ENCODE results near the gene PSME2.

Gene PSME2

DNA sequence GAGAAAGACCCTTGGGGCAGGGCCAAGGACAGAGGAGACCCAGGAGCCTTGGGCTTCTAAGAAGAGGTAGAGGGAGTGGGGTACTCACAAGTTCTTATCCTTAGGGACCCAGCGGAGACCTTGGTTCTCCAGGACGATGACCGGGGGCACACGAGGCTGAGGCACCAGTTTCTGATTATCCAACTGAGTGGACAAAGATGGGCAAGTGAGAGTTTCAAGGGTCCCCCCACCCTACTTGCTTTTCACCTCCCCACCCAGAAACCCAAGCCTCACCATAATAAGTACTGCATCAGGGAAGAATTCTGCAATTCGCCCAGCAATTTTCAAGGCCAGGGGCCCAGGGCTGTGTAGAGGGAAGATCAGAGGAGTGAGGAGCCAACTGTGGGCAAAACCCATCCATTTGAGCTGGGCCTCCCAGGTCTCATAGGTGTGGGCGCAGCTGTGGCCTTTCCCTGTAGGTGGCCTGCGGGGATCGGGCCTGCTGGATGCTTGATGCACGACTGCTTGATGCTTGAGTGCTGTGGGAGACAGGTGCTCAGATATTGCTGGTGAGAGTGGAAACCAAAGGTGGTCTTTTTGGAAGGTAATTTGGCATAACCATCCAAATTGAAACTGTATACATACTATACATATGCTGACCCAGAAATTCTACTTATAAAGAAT, 7.0 kb downstream of the PSME2 start:
- no peak overlapping the region for H3K4me3 ChIP-seq (ENCODE audit: low read depth, low read length)
- DNase-seq (ENCODE audit: low read depth): no peak
- TF ChIP-seq, protein P1, sequence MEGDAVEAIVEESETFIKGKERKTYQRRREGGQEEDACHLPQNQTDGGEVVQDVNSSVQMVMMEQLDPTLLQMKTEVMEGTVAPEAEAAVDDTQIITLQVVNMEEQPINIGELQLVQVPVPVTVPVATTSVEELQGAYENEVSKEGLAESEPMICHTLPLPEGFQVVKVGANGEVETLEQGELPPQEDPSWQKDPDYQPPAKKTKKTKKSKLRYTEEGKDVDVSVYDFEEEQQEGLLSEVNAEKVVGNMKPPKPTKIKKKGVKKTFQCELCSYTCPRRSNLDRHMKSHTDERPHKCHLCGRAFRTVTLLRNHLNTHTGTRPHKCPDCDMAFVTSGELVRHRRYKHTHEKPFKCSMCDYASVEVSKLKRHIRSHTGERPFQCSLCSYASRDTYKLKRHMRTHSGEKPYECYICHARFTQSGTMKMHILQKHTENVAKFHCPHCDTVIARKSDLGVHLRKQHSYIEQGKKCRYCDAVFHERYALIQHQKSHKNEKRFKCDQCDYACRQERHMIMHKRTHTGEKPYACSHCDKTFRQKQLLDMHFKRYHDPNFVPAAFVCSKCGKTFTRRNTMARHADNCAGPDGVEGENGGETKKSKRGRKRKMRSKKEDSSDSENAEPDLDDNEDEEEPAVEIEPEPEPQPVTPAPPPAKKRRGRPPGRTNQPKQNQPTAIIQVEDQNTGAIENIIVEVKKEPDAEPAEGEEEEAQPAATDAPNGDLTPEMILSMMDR (conservative IDR thresholded peaks at IDR 0.05; ENCODE audit: low read depth, low read length): no peak

DNA sequence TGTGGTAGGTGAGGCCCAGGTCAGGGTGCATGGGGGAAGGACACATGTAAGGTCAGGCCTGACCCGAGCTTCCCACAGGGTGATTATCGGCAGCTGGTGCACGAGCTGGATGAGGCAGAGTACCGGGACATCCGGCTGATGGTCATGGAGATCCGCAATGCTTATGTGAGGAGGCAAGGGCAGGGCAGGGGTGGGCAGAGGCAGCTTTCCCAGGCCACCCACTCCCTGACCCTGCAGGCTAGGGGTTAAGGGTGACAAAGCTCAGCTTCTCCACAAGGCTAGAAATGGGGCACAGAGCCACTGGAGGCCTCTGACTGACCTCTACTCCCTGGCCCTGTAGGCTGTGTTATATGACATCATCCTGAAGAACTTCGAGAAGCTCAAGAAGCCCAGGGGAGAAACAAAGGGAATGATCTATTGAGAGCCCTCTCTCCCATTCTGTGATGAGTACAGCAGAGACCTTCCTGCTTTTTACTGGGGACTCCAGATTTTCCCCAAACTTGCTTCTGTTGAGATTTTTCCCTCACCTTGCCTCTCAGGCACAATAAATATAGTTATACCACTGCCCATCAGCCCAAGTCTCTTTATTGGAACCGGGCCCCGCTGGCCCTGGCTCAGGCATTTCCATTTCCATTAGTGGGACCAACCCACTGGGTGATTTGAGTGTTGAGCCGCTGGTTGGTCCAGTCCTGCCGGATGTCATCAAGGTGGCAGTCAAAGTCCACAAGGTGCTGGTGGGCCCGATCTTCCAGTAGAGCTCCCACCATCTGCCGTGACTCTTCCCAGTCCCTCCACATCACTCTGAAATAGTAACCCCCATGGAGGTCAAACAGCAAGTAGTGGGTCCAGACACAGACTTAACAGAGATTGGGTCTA, 7.8 kb downstream of the PSME2 start:
- DNase-seq (ENCODE audit: low read depth): no peak

DNA sequence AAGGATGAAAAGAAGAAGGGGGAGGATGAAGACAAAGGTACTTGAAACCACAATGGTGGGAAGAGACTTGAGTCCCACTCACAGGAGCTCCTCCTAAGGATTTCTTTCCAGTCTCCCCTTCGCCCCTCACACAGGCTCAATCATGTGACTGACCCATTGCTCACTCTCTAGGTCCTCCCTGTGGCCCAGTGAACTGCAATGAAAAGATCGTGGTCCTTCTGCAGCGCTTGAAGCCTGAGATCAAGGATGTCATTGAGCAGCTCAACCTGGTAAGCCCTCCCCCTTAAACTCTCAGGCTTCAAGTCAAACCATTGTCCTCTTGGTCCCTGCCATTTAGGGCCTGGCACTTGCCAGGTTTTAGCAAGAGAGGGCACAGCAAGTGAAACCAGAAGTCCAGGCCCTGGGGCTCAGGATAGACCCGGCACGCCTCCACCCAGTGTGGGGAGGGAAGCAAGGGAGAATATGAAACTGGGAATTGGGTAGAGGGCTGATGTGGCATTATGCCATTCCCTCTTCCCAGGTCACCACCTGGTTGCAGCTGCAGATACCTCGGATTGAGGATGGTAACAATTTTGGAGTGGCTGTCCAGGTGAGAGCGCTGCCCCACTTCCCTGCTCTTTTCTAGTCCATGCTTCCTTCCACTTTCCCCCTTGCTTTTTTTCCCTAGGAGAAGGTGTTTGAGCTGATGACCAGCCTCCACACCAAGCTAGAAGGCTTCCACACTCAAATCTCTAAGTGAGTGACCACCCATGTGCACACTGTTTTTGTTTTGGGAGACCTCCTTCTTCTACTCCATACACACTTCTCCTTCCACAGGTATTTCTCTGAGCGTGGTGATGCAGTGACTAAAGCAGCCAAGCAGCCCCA, 8.6 kb downstream of the PSME2 start:
- DNase-seq (ENCODE audit: low read depth): no peak
- TF ChIP-seq, protein P1 (conservative IDR thresholded peaks at IDR 0.05; ENCODE audit: low read depth, low read length): no peak
- H3K4me3 ChIP-seq (ENCODE audit: low read depth, low read length): no peak overlapping the region

More for the DNA sequence above, 7.8 kb downstream of the PSME2 start:
- no peak overlapping the region for H3K4me3 ChIP-seq (ENCODE audit: low read depth, low read length)
- TF ChIP-seq, protein P1 (conservative IDR thresholded peaks at IDR 0.05; ENCODE audit: low read depth, low read length): no peak

DNA sequence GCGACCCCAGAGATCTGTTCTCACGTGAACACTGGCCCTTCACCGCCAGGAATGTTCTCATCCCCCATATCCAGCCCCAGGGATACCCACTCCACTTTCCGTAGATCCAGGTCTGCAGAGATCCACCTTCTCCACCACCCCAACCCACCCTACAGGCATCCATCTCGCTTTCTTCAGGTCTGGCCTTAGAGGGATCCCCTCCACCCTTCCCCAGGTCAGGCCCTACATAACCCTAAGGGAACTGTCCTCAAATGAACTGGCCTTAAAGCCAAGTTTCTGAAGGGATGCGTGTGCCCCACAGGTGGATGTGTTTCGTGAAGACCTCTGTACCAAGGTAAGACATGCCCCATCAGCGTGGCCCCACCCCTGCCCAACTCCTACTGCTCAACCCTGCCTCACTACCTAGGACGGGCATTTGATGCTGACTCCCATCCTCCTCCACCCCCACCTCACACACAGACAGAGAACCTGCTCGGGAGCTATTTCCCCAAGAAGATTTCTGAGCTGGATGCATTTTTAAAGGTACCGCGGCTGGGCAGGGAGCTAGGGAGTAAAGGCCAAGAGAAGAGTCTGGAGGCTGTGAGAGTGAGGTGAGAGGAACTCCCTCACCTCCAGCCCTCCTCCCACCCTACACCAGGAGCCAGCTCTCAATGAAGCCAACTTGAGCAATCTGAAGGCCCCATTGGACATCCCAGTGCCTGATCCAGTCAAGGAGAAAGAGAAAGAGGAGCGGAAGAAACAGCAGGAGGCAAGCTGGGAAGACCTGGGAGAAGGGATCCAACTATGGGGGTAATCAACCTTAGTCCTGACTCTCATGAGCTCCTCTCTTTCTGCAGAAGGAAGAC, 9.5 kb downstream of the PSME2 start:
- DNase-seq (ENCODE audit: low read depth): no peak
- peak overlapping the region; percentile 96 for H3K4me3 ChIP-seq (ENCODE audit: low read depth, low read length)
- TF ChIP-seq, protein P1 (conservative IDR thresholded peaks at IDR 0.05; ENCODE audit: low read depth, low read length): no peak

DNA sequence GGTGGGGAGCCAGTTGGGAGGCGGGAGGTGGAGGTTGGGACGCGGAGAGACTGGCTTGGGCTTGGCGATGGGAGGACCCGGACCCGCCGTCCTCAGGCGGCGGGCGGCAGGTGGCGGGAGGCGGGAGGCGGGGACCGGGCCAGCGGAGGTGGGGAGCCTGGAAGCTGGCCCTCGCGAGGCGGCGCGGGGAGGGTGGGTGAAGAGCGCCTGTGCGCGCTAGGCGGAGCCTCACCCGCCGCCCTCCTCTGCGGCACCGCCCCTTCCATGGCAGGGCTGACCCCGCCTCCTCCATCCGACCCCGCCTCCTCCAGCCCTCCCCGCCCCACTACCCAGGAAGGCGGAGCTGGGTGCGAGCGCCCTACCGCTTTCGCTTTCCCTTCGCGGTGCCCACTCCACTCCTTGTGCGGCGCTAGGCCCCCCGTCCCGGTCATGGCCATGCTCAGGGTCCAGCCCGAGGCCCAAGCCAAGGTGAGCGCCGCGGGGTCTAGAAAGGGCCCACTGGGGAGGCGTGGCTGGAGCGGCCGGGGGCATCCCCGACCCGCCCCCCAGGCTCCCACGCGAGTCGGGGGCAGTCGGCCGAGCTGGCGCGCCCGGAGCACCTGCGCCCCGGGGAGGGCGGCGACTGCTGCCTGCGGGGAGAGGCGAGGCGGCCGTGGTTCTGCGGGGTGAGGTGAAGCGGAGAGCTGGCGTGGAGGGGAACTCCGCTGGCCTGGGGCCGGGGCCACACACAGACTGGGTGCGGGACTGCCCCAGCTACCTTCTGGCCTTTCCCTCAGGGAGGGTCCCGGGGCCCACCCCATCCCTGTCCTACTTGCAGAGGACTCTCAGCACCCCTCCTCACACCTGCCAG, 10.4 kb downstream of the PSME2 start, which contains the start of gene PSME1:
Gene PSME1 (plus strand): TSS at position 361 of the 850 bp plus-strand sequence. CDS start 69 bp downstream, at position 430.
- peak; percentile 90 for DNase-seq (ENCODE audit: low read depth)
- TF ChIP-seq, protein P1 (conservative IDR thresholded peaks at IDR 0.05; ENCODE audit: low read depth, low read length): no peak

More for the DNA sequence above, 10.4 kb downstream of the PSME2 start, which contains the start of gene PSME1:
- peak within 1 kb of the TSS; percentile 96 for H3K4me3 ChIP-seq (ENCODE audit: low read depth, low read length)

All from choroid plexus epithelial cell (primary cell).